ENCODE data around the gene MGMT.

MGMT gene

DNA sequence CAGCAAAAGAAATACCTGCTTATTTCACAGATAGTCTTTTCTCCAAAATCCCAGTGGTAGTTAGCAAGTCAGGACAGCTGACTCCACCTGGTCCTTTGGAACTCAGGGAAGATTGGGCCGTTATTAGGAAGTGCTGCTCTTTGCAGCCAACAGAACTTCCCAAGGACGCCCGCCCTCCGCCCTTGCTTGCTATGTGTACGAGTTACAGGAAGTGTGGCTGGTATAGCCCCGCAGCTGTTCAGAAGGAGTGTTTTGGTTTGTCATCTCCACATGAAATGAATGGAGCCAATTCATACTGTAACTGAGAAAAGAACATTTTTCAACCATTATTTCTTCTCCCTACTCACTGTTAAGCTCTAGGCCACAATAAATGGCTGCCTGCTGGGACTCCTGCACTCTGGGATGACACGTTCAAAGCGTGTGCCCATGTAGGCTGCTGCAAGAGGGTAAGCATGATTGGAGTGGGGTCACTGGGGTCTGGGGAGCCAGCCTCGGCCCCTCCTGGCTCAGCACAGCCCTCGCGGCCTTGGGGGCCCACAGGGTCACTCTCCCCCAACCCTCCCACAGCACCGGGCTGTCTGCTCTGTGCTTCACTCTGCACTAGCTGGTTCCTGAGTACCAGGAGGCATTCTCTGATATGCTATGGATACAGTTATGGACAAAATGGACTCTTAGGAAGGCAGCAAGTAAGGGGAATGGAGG, 253.0 kb downstream of the MGMT start:
- H3K4me1 ChIP-seq (ENCODE audit: insufficient read depth, insufficient read length): no peaks in the 10 kb centered on the region
- H3K4me3 ChIP-seq (ENCODE audit: insufficient read length, low read depth): no peak overlapping the region
- no peak for DNase-seq (ENCODE audit: low read depth, low spot score)
- H3K27me3 ChIP-seq (ENCODE audit: insufficient read depth, insufficient read length): no peaks in the 10 kb centered on the region
- TF ChIP-seq ZNF274 (IDR thresholded peaks at IDR 0.05; ENCODE audit: low read depth, low read length) (no peak), SUZ12 (IDR thresholded peaks at IDR 0.05; ENCODE audit: extremely low read depth, insufficient read depth, insufficient read length) (no peak)
- H3K9me3 ChIP-seq (ENCODE audit: insufficient read depth, low read length): no peaks in the 10 kb centered on the region; the same call in 1 of the 2 replicates
- no peak overlapping the region for H3K9ac ChIP-seq (ENCODE audit: insufficient read length, low read depth)
- no peaks in the 10 kb centered on the region for H3K36me3 ChIP-seq (ENCODE audit: insufficient read depth, insufficient read length, low read length)

DNA sequence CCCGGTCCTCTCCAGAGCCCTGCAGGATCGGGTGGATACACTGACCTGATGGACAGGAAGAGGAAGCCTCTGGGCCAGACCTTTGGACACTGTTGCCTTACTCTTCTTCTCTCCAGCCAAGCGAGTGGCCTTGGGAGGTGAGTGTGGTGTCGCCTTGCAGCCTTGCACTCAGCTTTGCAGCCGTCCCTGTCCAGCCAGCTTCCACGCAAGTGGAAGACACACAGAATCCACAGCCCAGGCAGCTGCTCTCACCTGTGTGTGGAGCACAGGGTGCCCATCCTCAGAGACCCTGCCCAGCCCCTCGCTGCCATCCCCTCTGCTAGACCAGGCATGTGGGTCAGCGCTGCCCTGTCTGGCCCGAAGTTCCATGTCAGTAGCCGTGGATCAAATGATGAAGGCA, 258.0 kb downstream of the MGMT start:
- TF ChIP-seq SUZ12 (IDR thresholded peaks at IDR 0.05; ENCODE audit: extremely low read depth, insufficient read depth, insufficient read length) (no peak), ZNF274 (IDR thresholded peaks at IDR 0.05; ENCODE audit: low read depth, low read length) (no peak), YY1 (IDR thresholded peaks at IDR 0.05; ENCODE audit: insufficient read depth, insufficient read length) (no peak)
- no peaks in the 10 kb centered on the region for H3K36me3 ChIP-seq (ENCODE audit: insufficient read depth, insufficient read length, low read length)
- H3K4me1 ChIP-seq (ENCODE audit: insufficient read depth, insufficient read length): no peaks in the 10 kb centered on the region
- peaks cover 11% of the 10 kb centered on the region for H3K9me3 ChIP-seq (ENCODE audit: insufficient read depth, low read length)
- H3K4me3 ChIP-seq (ENCODE audit: insufficient read length, low read depth): no peak overlapping the region
- H3K9ac ChIP-seq (ENCODE audit: insufficient read length, low read depth): no peak overlapping the region
- DNase-seq (ENCODE audit: low read depth, low spot score): no peak
- no peaks in the 10 kb centered on the region for H3K27me3 ChIP-seq (ENCODE audit: insufficient read depth, insufficient read length)

- Histone ChIP-seq H3K9ac (ENCODE audit: insufficient read length, low read depth) (no peak overlapping the region), H3K9me3 (ENCODE audit: insufficient read depth, low read length) (peaks cover 11% of the 10 kb centered on the region), H3K27me3 (ENCODE audit: insufficient read depth, insufficient read length) (no peaks in the 10 kb centered on the region), H3K4me3 (ENCODE audit: insufficient read length, low read depth) (no peak overlapping the region), H3K36me3 (ENCODE audit: insufficient read depth, insufficient read length, low read length) (no peaks in the 10 kb centered on the region), H3K4me1 (ENCODE audit: insufficient read depth, insufficient read length) (no peaks in the 10 kb centered on the region)
- no peak for TF ChIP-seq SUZ12 (IDR thresholded peaks at IDR 0.05; ENCODE audit: extremely low read depth, insufficient read depth, insufficient read length)
- no peak for TF ChIP-seq ZNF274 (IDR thresholded peaks at IDR 0.05; ENCODE audit: low read depth, low read length)
- no peak for TF ChIP-seq YY1 (IDR thresholded peaks at IDR 0.05; ENCODE audit: insufficient read depth, insufficient read length)
- no peak for DNase-seq (ENCODE audit: low read depth, low spot score)
Observed at GRCh38 chr10:129725482-129725881, 258.4 kb downstream of the MGMT start.

DNA sequence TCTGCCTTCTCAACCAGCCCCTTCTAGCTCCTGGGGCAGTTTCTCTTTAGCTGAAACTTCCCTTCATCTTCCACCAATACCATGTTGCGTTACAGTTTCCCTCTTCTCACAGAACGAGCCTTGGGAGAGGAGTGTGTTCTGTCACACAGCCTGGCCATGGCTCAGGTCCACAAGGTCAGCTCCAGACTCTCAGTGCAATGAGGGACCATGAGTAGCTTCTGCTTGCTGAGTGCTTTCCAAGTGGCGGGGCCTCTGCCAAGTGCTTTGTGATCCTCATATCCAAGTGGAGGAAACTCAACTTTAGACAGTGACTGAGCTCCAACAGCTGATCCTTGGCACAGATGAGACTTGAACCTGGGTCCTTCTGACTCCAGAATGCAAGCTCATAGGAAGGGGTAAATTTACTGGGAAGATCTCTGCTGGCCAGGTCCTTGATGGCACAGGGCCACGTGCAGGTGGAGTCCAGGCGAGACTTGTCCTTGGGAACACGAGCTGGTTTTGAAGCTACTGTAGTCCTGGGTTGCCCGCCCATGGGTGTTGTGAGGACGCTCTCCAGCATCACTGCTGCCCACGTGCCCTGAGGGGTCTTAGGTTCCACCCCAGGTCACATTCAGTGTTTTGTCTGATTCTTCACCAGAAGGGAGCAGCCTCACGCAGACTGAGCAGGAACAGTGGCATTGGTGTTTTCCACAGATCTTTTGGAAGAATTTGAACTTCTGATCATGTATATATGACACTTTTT, 259.0 kb downstream of the MGMT start:
- no peak for DNase-seq (ENCODE audit: low read depth, low spot score)
- H3K4me3 ChIP-seq (ENCODE audit: insufficient read length, low read depth): no peak overlapping the region
- H3K36me3 ChIP-seq (ENCODE audit: insufficient read depth, insufficient read length, low read length): no peaks in the 10 kb centered on the region
- no peaks in the 10 kb centered on the region for H3K4me1 ChIP-seq (ENCODE audit: insufficient read depth, insufficient read length)
- H3K9me3 ChIP-seq (ENCODE audit: insufficient read depth, low read length): peaks cover 11% of the 10 kb centered on the region
- H3K9ac ChIP-seq (ENCODE audit: insufficient read length, low read depth): no peak overlapping the region
- H3K27me3 ChIP-seq (ENCODE audit: insufficient read depth, insufficient read length): no peaks in the 10 kb centered on the region
- TF ChIP-seq YY1 (IDR thresholded peaks at IDR 0.05; ENCODE audit: insufficient read depth, insufficient read length) (no peak), SUZ12 (IDR thresholded peaks at IDR 0.05; ENCODE audit: extremely low read depth, insufficient read depth, insufficient read length) (no peak), ZNF274 (IDR thresholded peaks at IDR 0.05; ENCODE audit: low read depth, low read length) (no peak)

- Histone ChIP-seq H3K27me3 (ENCODE audit: insufficient read depth, insufficient read length) (no peaks in the 10 kb centered on the region), H3K9me3 (ENCODE audit: insufficient read depth, low read length) (peaks cover 11% of the 10 kb centered on the region; the same call in 1 of the 2 replicates), H3K9ac (ENCODE audit: insufficient read length, low read depth) (no peak overlapping the region), H3K4me3 (ENCODE audit: insufficient read length, low read depth) (no peak overlapping the region), H3K36me3 (ENCODE audit: insufficient read depth, insufficient read length, low read length) (no peaks in the 10 kb centered on the region), H3K4me1 (ENCODE audit: insufficient read depth, insufficient read length) (no peaks in the 10 kb centered on the region)
- DNase-seq (ENCODE audit: low read depth, low spot score): no peak
- TF ChIP-seq ZNF274 (IDR thresholded peaks at IDR 0.05; ENCODE audit: low read depth, low read length) (no peak), YY1 (IDR thresholded peaks at IDR 0.05; ENCODE audit: insufficient read depth, insufficient read length) (no peak), SUZ12 (IDR thresholded peaks at IDR 0.05; ENCODE audit: extremely low read depth, insufficient read depth, insufficient read length) (no peak)
Observed at GRCh38 chr10:129727071-129727470, 260.0 kb downstream of the MGMT start.

GRCh38 chr10:129727495-129727894, 260.5 kb downstream of the MGMT start:
- no peak overlapping the region for H3K9ac ChIP-seq (ENCODE audit: insufficient read length, low read depth)
- no peak for DNase-seq (ENCODE audit: low read depth, low spot score)
- TF ChIP-seq ZNF274 (IDR thresholded peaks at IDR 0.05; ENCODE audit: low read depth, low read length): no peak
- no peak for TF ChIP-seq YY1 (IDR thresholded peaks at IDR 0.05; ENCODE audit: insufficient read depth, insufficient read length)
- TF ChIP-seq SUZ12 (IDR thresholded peaks at IDR 0.05; ENCODE audit: extremely low read depth, insufficient read depth, insufficient read length): no peak

GRCh38 chr10:129728246-129728820, 261.3 kb downstream of the MGMT start:
- Histone ChIP-seq H3K27me3 (ENCODE audit: insufficient read depth, insufficient read length) (no peaks in the 10 kb centered on the region), H3K9me3 (ENCODE audit: insufficient read depth, low read length) (peaks cover 11% of the 10 kb centered on the region; the same call in 1 of the 2 replicates), H3K4me3 (ENCODE audit: insufficient read length, low read depth) (no peak overlapping the region), H3K36me3 (ENCODE audit: insufficient read depth, insufficient read length, low read length) (no peaks in the 10 kb centered on the region), H3K9ac (ENCODE audit: insufficient read length, low read depth) (no peak overlapping the region), H3K4me1 (ENCODE audit: insufficient read depth, insufficient read length) (no peaks in the 10 kb centered on the region)
- no peak for TF ChIP-seq ZNF274 (IDR thresholded peaks at IDR 0.05; ENCODE audit: low read depth, low read length)
- TF ChIP-seq SUZ12 (IDR thresholded peaks at IDR 0.05; ENCODE audit: extremely low read depth, insufficient read depth, insufficient read length): no peak
- TF ChIP-seq YY1 (IDR thresholded peaks at IDR 0.05; ENCODE audit: insufficient read depth, insufficient read length): no peak
- no peak for DNase-seq (ENCODE audit: low read depth, low spot score)

More at GRCh38 chr10:129727495-129727894, 260.5 kb downstream of the MGMT start:
- no peaks in the 10 kb centered on the region for H3K27me3 ChIP-seq (ENCODE audit: insufficient read depth, insufficient read length)
- no peak overlapping the region for H3K4me3 ChIP-seq (ENCODE audit: insufficient read length, low read depth)
- no peaks in the 10 kb centered on the region for H3K4me1 ChIP-seq (ENCODE audit: insufficient read depth, insufficient read length)
- H3K36me3 ChIP-seq (ENCODE audit: insufficient read depth, insufficient read length, low read length): no peaks in the 10 kb centered on the region
- H3K9me3 ChIP-seq (ENCODE audit: insufficient read depth, low read length): peaks cover 11% of the 10 kb centered on the region; the same call in 1 of the 2 replicates
